Esophagus squamous epithelium (tissue), 5 donors: ENCODE results near the gene RASIP1. TPM values are rescaled to one million over a fixed set of nuclear protein-coding genes. Genes with fewer than 3 reads are reported as not detected.

ENCODE experiments used
- DNase-seq: peaks from one replicate; lab custom pipeline; 2025; lab: John Stamatoyannopoulos, UW
- H3K27ac ChIP-seq, 4 donors: fragments of 200-600 bp; sonication (generic); one replicate each; pipeline ENCODE4 v1.5.1; 2016 to 2019; ENCODE audit warnings: mild to moderate bottlenecking in 1 of 4
- H3K27me3 ChIP-seq, 4 donors: fragments of 200-600 bp; sonication (generic); 1 replicate in 3 of 4; 2 replicates in 1 of 4; pipeline versions ENCODE4 v1.5.1 to v1.6.0; 2017 to 2021; ENCODE audit warnings: antibody characterized with exemption in 1 of 4
- H3K36me3 ChIP-seq, 3 donors: fragments of 200-600 bp; sonication (generic); one replicate each; pipeline ENCODE4 v1.5.1; 2016 to 2019
- H3K4me1 ChIP-seq, 3 donors: fragments of 200-600 bp; sonication (generic); one replicate each; pipeline ENCODE4 v1.5.1; 2017 to 2019
- H3K4me3 ChIP-seq, 4 donors: fragments of 200-600 bp; sonication (generic); 1 replicate in 3 of 4; 2 replicates in 1 of 4; pipeline ENCODE4 v1.5.1; 2016 to 2019; ENCODE audit warnings: mild to moderate bottlenecking in 2 of 4, moderate library complexity in 1 of 4
- H3K9me3 ChIP-seq, 3 donors: fragments of 200-600 bp; sonication (generic); one replicate each; pipeline ENCODE4 v1.5.1; 2016 to 2019
- POLR2A ChIP-seq, 4 donors: fragments of 450-650 bp; IDR thresholded peaks; one replicate each; pipeline ENCODE4 v1.6.1; 2017; ENCODE audit warnings: antibody characterized with exemption in 4 of 4, mild to moderate bottlenecking in 4 of 4, moderate library complexity in 3 of 4
- WGBS, 2 donors: methylation state at CpG; one replicate each; pipeline ENCODE4 v1.1.5; 2018; 5-methylcytosine and 5-hydroxymethylcytosine counted together
- intact Hi-C: fragments of 100-400 bp; cut with DNase I; formaldehyde crosslinking; loops from one replicate; pipeline ENCODE4 v1.15.0; 2022
- total RNA-seq, 4 donors: library from RNA; depleted of rRNA; stranded (reverse); fragments of >200 nt; gene quantifications; one replicate each; pipeline ENCODE4 v1.1.0, GENCODE V29; 2016
- TF ChIP-seq, protein P1 (sequence below), 6 experiments: fragments of 450-650 bp in 4 of 6; fragments of 200-600 bp in 2 of 6; sonication (generic) in 2 of 6; IDR thresholded peaks; one replicate each; pipeline ENCODE4 v1.5.1; 2016 to 2019; ENCODE audit warnings: antibody characterized with exemption in 6 of 6, mild to moderate bottlenecking in 4 of 6, moderate library complexity in 4 of 6
- donor health status: DM: yes; HTN: yes; CAD: no.

RASIP1 gene
- total RNA-seq, 4 donors from 2014 or later: 4.0 to 9.6 (median 6.5) TPM

DNA sequence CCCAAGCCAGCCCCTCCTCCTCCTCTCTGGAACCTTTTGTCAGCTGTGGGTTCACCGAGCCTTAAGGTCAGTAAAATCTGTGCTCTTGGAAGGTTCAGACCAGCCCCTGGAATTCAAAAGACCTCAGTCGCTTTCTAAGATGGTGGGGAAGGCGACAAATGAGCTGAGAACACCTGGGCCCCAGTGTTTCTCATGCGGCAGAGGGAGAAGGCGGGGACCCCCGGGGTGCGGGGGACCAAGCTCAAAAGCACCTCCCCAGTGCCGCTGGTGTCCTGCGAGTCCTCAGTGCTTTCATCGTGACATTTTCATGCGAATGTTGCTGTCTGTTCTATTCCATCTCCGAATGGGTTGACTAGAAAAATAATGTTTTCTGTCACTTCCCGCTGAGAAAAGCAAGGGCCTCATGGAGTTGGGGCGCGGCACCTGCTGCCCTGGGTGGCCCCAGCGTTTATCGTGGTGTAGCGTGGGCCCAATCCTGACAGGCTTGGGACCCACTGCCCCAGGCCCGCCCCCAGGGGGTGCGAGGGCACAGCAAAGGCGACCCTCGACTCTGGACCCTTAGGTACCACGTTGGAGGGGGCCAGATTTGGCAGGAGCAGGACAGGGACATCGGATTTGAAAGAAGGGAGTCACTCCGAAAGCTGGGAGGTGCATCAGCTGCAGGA is 66.8 kb downstream of the RASIP1 start:
- Histone ChIP-seq H3K4me1 (peaks cover 0 to 28% (median 8%) of the 10 kb centered on the region in 3 donors), H3K27ac (no peak overlapping the region), H3K4me3 (no peak overlapping the region), H3K9me3 (no peaks in the 10 kb centered on the region), H3K36me3 (no peaks in the 10 kb centered on the region), H3K27me3 (no peaks in the 10 kb centered on the region)
- TF ChIP-seq, protein P1, sequence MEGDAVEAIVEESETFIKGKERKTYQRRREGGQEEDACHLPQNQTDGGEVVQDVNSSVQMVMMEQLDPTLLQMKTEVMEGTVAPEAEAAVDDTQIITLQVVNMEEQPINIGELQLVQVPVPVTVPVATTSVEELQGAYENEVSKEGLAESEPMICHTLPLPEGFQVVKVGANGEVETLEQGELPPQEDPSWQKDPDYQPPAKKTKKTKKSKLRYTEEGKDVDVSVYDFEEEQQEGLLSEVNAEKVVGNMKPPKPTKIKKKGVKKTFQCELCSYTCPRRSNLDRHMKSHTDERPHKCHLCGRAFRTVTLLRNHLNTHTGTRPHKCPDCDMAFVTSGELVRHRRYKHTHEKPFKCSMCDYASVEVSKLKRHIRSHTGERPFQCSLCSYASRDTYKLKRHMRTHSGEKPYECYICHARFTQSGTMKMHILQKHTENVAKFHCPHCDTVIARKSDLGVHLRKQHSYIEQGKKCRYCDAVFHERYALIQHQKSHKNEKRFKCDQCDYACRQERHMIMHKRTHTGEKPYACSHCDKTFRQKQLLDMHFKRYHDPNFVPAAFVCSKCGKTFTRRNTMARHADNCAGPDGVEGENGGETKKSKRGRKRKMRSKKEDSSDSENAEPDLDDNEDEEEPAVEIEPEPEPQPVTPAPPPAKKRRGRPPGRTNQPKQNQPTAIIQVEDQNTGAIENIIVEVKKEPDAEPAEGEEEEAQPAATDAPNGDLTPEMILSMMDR (IDR thresholded peaks at IDR 0.05): no peak
- no peak for TF ChIP-seq POLR2A (IDR thresholded peaks at IDR 0.05)
- intact Hi-C loops: no loop called here
- 75 to 85% methylated on average over 5 to 17 of the region's 25 CpGs for WGBS, 2 donors
- DNase-seq: no peak

- H3K36me3 ChIP-seq: no peaks in the 10 kb centered on the region
- DNase-seq: no peak
- no peaks in the 10 kb centered on the region for H3K9me3 ChIP-seq
- intact Hi-C loops: no loop called here
- TF ChIP-seq, protein P1 (IDR thresholded peaks at IDR 0.05): no peak
- TF ChIP-seq POLR2A (IDR thresholded peaks at IDR 0.05): no peak
- H3K27ac ChIP-seq: no peak within 1 kb of the TSS
- H3K4me3 ChIP-seq: no peak within 1 kb of the TSS
- WGBS, 2 donors: 84 to 98% methylated on average over 11 of the region's 25 CpGs
- H3K27me3 ChIP-seq: no peaks in the 10 kb centered on the region
- peaks cover 0 to 23% (median 8%) of the 10 kb centered on the region in 3 donors for H3K4me1 ChIP-seq
Observed at GRCh38 chr19:48672994-48673393, 67.4 kb downstream of the RASIP1 start, which contains the start of gene NTN5. TSS of gene NTN5 (minus strand) at chr19:48673017. CDS start at chr19:48670986, 2,031 bp downstream.

DNA sequence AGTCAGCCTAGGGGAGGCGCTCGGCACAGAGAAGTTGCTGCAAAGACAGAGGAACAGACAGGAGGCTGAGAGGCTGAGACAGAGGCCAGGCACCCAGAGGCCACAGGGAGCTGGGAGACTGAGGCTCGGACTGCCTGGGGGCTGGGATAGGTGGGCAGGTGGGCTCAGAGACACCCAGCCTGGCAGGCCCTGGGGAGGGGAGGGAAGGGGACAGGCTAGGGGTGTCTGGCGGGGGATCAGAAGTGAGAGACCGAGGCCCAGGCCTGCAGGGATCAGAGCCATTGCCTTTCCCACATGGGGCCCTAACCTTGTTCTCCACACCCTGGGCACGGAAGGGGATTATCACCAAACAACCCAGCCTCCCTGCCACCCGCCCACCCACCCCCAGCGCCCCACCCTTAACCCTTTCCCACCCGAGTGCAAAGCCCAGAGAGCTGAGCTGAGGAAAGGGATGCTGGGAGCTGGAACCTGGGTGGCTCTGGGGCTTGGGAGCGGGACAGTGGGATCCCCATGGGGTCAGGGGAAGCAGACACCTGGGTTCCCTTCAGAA is 68.9 kb downstream of the RASIP1 start:
- Histone ChIP-seq H3K36me3 (no peaks in the 10 kb centered on the region), H3K4me1 (peaks cover 0 to 18% (median 8%) of the 10 kb centered on the region in 3 donors), H3K27ac (no peak overlapping the region), H3K27me3 (no peaks in the 10 kb centered on the region), H3K4me3 (no peak overlapping the region), H3K9me3 (no peaks in the 10 kb centered on the region)
- TF ChIP-seq, protein P1 (IDR thresholded peaks at IDR 0.05): no peak
- TF ChIP-seq POLR2A (IDR thresholded peaks at IDR 0.05): no peak
- DNase-seq: no peak
- 85 to 87% methylated on average over 5 of the region's 10 CpGs for WGBS, 2 donors
- intact Hi-C loops: no loop called here

DNA sequence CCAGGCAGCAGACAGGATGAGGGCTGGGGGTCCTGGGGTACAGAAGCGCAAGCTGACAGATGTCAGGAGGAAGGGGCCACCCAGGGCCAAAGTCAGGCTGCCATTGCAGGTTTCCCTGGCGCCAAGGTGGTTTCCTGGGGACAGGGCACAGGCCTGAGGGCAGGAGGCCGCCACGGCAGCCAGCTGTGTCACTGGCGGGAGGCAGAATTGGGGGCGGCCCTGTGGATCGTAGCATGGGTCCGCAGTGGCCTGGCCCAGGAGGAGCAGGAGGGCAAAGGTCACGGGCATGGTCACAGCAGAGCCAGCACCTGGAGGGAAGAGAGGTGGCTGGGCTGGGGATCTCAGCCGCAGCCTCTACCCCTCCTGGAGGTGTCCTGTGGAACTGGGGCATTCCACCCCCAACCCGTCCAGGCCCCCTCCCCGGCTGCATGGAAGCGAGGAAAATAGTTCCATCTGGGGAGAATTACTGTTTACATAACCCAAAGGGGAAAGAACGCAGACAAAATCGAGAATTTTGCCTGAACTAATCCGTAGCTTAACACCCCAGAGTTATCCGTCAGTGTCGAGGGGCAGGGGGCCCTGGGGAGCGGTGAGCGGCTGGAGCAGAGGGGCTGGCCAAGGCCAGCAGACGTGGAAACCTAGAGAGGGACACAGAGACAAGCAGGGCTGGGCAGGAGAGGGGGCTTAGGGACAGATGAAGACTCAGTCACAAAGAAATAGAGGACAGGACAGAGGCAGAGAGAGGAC is 69.5 kb downstream of the RASIP1 start:
- no peak overlapping the region for H3K27ac ChIP-seq
- H3K4me1 ChIP-seq: peaks cover 0 to 11% (median 8%) of the 10 kb centered on the region in 3 donors
- no peak overlapping the region for H3K4me3 ChIP-seq
- H3K9me3 ChIP-seq: no peaks in the 10 kb centered on the region
- no peaks in the 10 kb centered on the region for H3K27me3 ChIP-seq
- WGBS, 2 donors: 75 to 76% methylated on average over 10 to 15 of the region's 21 CpGs
- H3K36me3 ChIP-seq: no peaks in the 10 kb centered on the region
- no peak for TF ChIP-seq POLR2A (IDR thresholded peaks at IDR 0.05)
- TF ChIP-seq, protein P1 (IDR thresholded peaks at IDR 0.05): no peak
- intact Hi-C loops: no loop called here
- no peak for DNase-seq

Other genes starting within 250 kb of the RASIP1 start
- gene LMTK3, start 228.8 kb downstream of the RASIP1 start, total RNA-seq: 1 to 10 TPM; 2.1 to 7.8 (median 2.8) TPM
- gene SULT2B1, start 188.4 kb downstream of the RASIP1 start, total RNA-seq: 100 to 1,000 TPM in 2 of 4 donors, 10 to 100 TPM in 2; 84.8 to 253 (median 150) TPM
- gene SPACA4, start 133.9 kb downstream of the RASIP1 start, total RNA-seq: 1 to 10 TPM in 3 of 4 donors, not detected in 1; 1.3 to 1.7 (median 1.4) TPM
- gene FAM83E, start 125.5 kb downstream of the RASIP1 start, total RNA-seq: 10 to 100 TPM in 1 of 4 donors, 1 to 10 TPM in 3; 3.1 to 12.3 (median 8.6) TPM
- 1,000 to 10,000 TPM; 1,870 to 2,808 (median 2,491) TPM for gene RPL18, start 121.4 kb downstream of the RASIP1 start, total RNA-seq
- 10 to 100 TPM in 2 of 4 donors, 1 to 10 TPM in 2; 7.0 to 10.9 (median 9.7) TPM for gene SPHK2, start 121.1 kb downstream of the RASIP1 start, total RNA-seq
- gene DBP, start 103.2 kb downstream of the RASIP1 start, total RNA-seq: 10 to 100 TPM in 3 of 4 donors, 1 to 10 TPM in 1; 4.2 to 16.2 (median 11.7) TPM
- 1 to 10 TPM; 1.4 to 6.9 (median 5.2) TPM for gene CA11, start 94.4 kb downstream of the RASIP1 start, total RNA-seq
- under 1 TPM in 1 of 4 donors, not detected in 3; 0.57 TPM for gene NTN5, start 67.6 kb downstream of the RASIP1 start, total RNA-seq
- gene FUT2, start 44.6 kb downstream of the RASIP1 start, total RNA-seq: 100 to 1,000 TPM in 1 of 4 donors, 10 to 100 TPM in 3; 12.2 to 125 (median 38.5) TPM
- gene MAMSTR, start 20.9 kb downstream of the RASIP1 start, total RNA-seq: 1 to 10 TPM in 1 of 4 donors, under 1 TPM in 1, not detected in 2; 0.57 to 2.0 TPM
- gene IZUMO1, start 6.3 kb upstream of the RASIP1 start, total RNA-seq: 10 to 100 TPM in 1 of 4 donors, 1 to 10 TPM in 2, not detected in 1; 2.3 to 56.0 (median 5.0) TPM
- 1 to 10 TPM; 3.4 to 6.3 (median 4.8) TPM for gene FUT1, start 12.0 kb upstream of the RASIP1 start, total RNA-seq
- not detected for gene FGF21, start 14.9 kb upstream of the RASIP1 start, total RNA-seq
- gene BCAT2, start 70.4 kb upstream of the RASIP1 start, total RNA-seq: 10 to 100 TPM; 22.8 to 61.0 (median 42.2) TPM
- gene HSD17B14, start 95.9 kb upstream of the RASIP1 start, total RNA-seq: 1 to 10 TPM in 2 of 4 donors, under 1 TPM in 1, not detected in 1; 0.83 to 9.0 (median 4.8) TPM
- 1 to 10 TPM; 2.8 to 9.0 (median 5.6) TPM for gene PLEKHA4, start 128.0 kb upstream of the RASIP1 start, total RNA-seq
- 10 to 100 TPM; 19.3 to 41.6 (median 33.3) TPM for gene PPP1R15A, start 131.8 kb upstream of the RASIP1 start, total RNA-seq
- not detected for gene TULP2, start 158.1 kb upstream of the RASIP1 start, total RNA-seq
- 100 to 1,000 TPM in 3 of 4 donors, 10 to 100 TPM in 1; 93.5 to 186 (median 157) TPM for gene NUCB1, start 159.7 kb upstream of the RASIP1 start, total RNA-seq
- gene DHDH, start 193.1 kb upstream of the RASIP1 start, total RNA-seq: 1 to 10 TPM in 1 of 4 donors, under 1 TPM in 1, not detected in 2; 0.95 to 2.9 TPM
- gene BAX, start 214.3 kb upstream of the RASIP1 start, total RNA-seq: 10 to 100 TPM; 38.9 to 42.8 (median 42.4) TPM
- 1,000 to 10,000 TPM in 3 of 4 donors, 100 to 1,000 TPM in 1; 556 to 2,127 (median 1,494) TPM for gene FTL, start 224.7 kb upstream of the RASIP1 start, total RNA-seq